ENCODE measurements around the gene PPTC7.
"Not testable (repeated sequence)": the region's sequence is repeated elsewhere in the genome, so short reads cannot be mapped to it uniquely, and the experiment has no call there.

Gene PPTC7

GRCh38 chr12:110575326-110575725 is 7.8 kb downstream of the PPTC7 start:
- H3K4me3 ChIP-seq (ENCODE audit: low read length), result no peak overlapping the region
- DNase-seq (ENCODE audit: low read depth), result no peak
- TF ChIP-seq CTCF (IDR thresholded peaks at IDR 0.05; ENCODE audit: insufficient read depth, low read depth, low read length, missing control alignments), result no peak

- not testable (repeated sequence) for H3K4me3 ChIP-seq (ENCODE audit: low read length); DNase-seq (ENCODE audit: low read depth)
Observed at GRCh38 chr12:110574717-110575230, 8.3 kb downstream of the PPTC7 start.

GRCh38 chr12:110574044-110574443 is 9.1 kb downstream of the PPTC7 start:
- DNase-seq (ENCODE audit: low read depth), result no peak
- H3K4me3 ChIP-seq (ENCODE audit: low read length), result no peak overlapping the region
- TF ChIP-seq CTCF (IDR thresholded peaks at IDR 0.05; ENCODE audit: insufficient read depth, low read depth, low read length, missing control alignments), result no peak

- not testable (repeated sequence) for H3K4me3 ChIP-seq (ENCODE audit: low read length); DNase-seq (ENCODE audit: low read depth)
Observed at GRCh38 chr12:110570798-110571197, 12.3 kb downstream of the PPTC7 start.

GRCh38 chr12:110569838-110570237 is 13.3 kb downstream of the PPTC7 start:
- DNase-seq (ENCODE audit: low read depth); H3K4me3 ChIP-seq (ENCODE audit: low read length): not testable (repeated sequence)

- no peak for DNase-seq (ENCODE audit: low read depth)
- no peak for TF ChIP-seq CTCF (IDR thresholded peaks at IDR 0.05; ENCODE audit: insufficient read depth, low read depth, low read length, missing control alignments)
- H3K4me3 ChIP-seq (ENCODE audit: low read length), result no peak overlapping the region
Observed at GRCh38 chr12:110568752-110569151, 14.4 kb downstream of the PPTC7 start.

GRCh38 chr12:110566993-110567392 is 16.1 kb downstream of the PPTC7 start:
- TF ChIP-seq CTCF (IDR thresholded peaks at IDR 0.05; ENCODE audit: insufficient read depth, low read depth, low read length, missing control alignments), result no peak
- DNase-seq (ENCODE audit: low read depth), result no peak
- no peak overlapping the region for H3K4me3 ChIP-seq (ENCODE audit: low read length)

GRCh38 chr12:110565894-110566871 is 16.9 kb downstream of the PPTC7 start:
- H3K4me3 ChIP-seq (ENCODE audit: low read length), result no peak overlapping the region
- DNase-seq (ENCODE audit: low read depth), result peak; percentile 95

More at GRCh38 chr12:110565894-110566871, 16.9 kb downstream of the PPTC7 start:
- TF ChIP-seq CTCF (IDR thresholded peaks at IDR 0.05; ENCODE audit: insufficient read depth, low read depth, low read length, missing control alignments), result no peak
